Natural killer cell treated with Interleukin-12 subunit alpha and Interleukin-12 subunit beta and Interleukin-15 and Interleukin-18, amount 100 ng/mL, for 72 hours (primary cell): ENCODE data around the gene WDR20. TPM values are rescaled to one million over a fixed set of nuclear protein-coding genes. Genes with fewer than 3 reads are reported as not detected.
"Not testable (repeated sequence)": the region's sequence is repeated elsewhere in the genome, so short reads cannot be mapped to it uniquely, and the experiment has no call there.

ENCODE experiments used
- ATAC-seq, 2 donors: fragments of 150-1000 bp; cut with Tn5 transposase in 1 of 2; sonication (Bioruptor Pico), chemical (Tn5 transposase) in 1 of 2; 2 replicates each; pipeline ENCODE4 v1.10.0; 2021
- DNase-seq: peaks from one replicate; pipeline ENCODE4 v3.0.0; 2022; ENCODE audit warnings: low spot score
- H3K27ac Mint-ChIP-seq, 2 donors: 1 replicate in 1 of 2; 2 replicates in 1 of 2; pipeline ENCODE4 v1.8.0; 2022; ENCODE audit warnings: mixed read lengths in 2 of 2, mild to moderate bottlenecking in 1 of 2, moderate library complexity in 1 of 2
- H3K27me3 Mint-ChIP-seq, 2 donors: 1 replicate in 1 of 2; 2 replicates in 1 of 2; pipeline ENCODE4 v1.8.0; 2022; ENCODE audit warnings: mixed read lengths in 2 of 2
- H3K36me3 Mint-ChIP-seq: one replicate; pipeline ENCODE4 v1.8.0; 2022; ENCODE audit warnings: mixed read lengths
- H3K4me1 Mint-ChIP-seq, 2 donors: 1 replicate in 1 of 2; 2 replicates in 1 of 2; pipeline ENCODE4 v1.8.0; 2022; ENCODE audit warnings: low read depth in 2 of 2, mixed read lengths in 2 of 2, mild to moderate bottlenecking in 1 of 2
- H3K4me3 Mint-ChIP-seq: one replicate; pipeline ENCODE4 v1.8.0; 2022; ENCODE audit warnings: mixed read lengths
- H3K9me3 Mint-ChIP-seq: 2 replicates; pipeline ENCODE4 v1.8.0; 2022; ENCODE audit warnings: mixed read lengths
- total RNA-seq, 2 donors: library from RNA; stranded (reverse); gene quantifications; one replicate each; pipeline ENCODE4 v1.2.3, GENCODE V29; 2022

The WDR20 gene
- total RNA-seq, 2 donors from 2014 or later = 44.9 to 59.3 TPM

- Mint-ChIP-seq H3K9me3 (no peaks in the 10 kb centered on the region), H3K4me3 (no peak overlapping the region), H3K36me3 (no peaks in the 10 kb centered on the region), H3K27ac (no peak overlapping the region), H3K27me3 (no peaks in the 10 kb centered on the region), H3K4me1 (no peaks in the 10 kb centered on the region)
- DNase-seq (no peak), ATAC-seq (peak; percentile 24 to 31)
Observed at GRCh38 chr14:102116361-102117180, 23.1 kb upstream of the WDR20 start.

- Mint-ChIP-seq H3K27ac (no peak overlapping the region), H3K27me3 (no peaks in the 10 kb centered on the region), H3K9me3 (no peaks in the 10 kb centered on the region), H3K4me1 (no peaks in the 10 kb centered on the region), H3K4me3 (no peak overlapping the region), H3K36me3 (no peaks in the 10 kb centered on the region)
- ATAC-seq (no peak), DNase-seq (no peak)
Observed at GRCh38 chr14:102117852-102118251, 21.8 kb upstream of the WDR20 start.

- Mint-ChIP-seq H3K27me3 (no peaks in the 10 kb centered on the region), H3K4me3 (no peak overlapping the region), H3K36me3 (no peaks in the 10 kb centered on the region), H3K4me1 (no peaks in the 10 kb centered on the region), H3K27ac (no peak overlapping the region), H3K9me3 (no peaks in the 10 kb centered on the region)
- ATAC-seq (no peak), DNase-seq (no peak)
Observed at GRCh38 chr14:102120888-102121287, 18.8 kb upstream of the WDR20 start.

DNA sequence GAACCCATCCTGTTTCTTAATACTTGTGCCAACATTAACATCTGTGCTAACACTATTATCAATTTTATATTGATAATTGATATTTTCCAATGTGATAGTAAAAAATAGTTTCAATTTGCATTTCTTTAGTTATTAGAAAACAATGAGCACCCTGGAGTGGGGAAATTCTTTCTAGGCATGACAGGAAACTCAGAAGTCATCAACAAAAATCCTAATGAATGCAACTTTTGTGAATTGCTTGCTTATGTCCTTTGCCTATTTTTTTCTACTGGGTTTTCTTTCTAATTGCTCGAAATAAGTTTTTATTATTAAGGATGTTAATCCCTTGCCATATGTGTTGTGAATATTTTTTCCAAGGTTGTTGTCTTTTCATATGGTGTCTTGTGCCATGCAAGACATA lies 18.1 kb upstream of the WDR20 start:
- no peaks in the 10 kb centered on the region for H3K9me3 Mint-ChIP-seq
- ATAC-seq = no peak
- H3K4me3 Mint-ChIP-seq = no peak overlapping the region
- H3K27me3 Mint-ChIP-seq = no peaks in the 10 kb centered on the region
- DNase-seq = no peak
- H3K36me3 Mint-ChIP-seq = no peaks in the 10 kb centered on the region
- H3K27ac Mint-ChIP-seq = no peak overlapping the region
- no peaks in the 10 kb centered on the region for H3K4me1 Mint-ChIP-seq

DNA sequence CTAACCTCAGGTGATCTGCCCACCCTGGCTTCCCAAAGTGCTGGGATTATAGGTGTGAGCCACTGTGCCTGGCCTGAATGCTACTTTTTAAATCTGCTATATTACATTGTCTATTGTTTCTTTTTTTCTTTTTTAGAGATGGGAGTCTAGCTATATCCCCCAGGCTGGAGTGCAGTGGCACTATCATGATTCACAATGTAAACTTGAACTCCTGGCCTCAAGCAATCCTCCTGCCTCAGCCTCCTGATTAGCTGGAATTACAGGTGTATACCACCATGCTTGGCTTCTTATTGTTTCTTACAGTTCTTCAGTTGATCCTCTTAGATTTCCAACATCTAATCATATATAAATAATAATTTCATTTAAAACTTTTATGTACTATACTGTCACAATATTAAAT lies 15.3 kb upstream of the WDR20 start:
- DNase-seq = no peak
- Mint-ChIP-seq H3K9me3 (no peaks in the 10 kb centered on the region), H3K4me1 (no peaks in the 10 kb centered on the region), H3K27me3 (no peaks in the 10 kb centered on the region), H3K36me3 (no peaks in the 10 kb centered on the region), H3K27ac (no peak overlapping the region), H3K4me3 (no peak overlapping the region)
- ATAC-seq = no peak

DNA sequence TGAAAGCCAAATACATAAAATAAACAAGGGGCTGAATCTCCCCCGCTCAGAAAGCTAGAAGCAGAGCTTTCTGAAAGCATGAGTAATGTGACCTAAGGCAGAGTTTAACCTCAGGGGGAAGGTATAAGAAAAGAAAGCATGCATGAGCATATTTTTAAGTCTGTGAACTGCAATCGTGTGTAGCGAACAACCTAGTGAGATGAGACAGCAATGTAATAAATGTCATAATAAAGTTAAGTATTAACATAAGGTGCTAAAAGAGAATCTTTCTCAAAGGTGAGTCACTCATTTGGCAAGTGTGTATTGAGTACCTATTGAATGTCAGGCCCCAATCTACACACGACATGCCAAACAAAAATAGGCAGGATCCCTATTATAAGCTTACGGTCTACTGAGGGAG lies 14.2 kb upstream of the WDR20 start:
- H3K9me3 Mint-ChIP-seq = no peaks in the 10 kb centered on the region
- no peaks in the 10 kb centered on the region for H3K4me1 Mint-ChIP-seq
- no peaks in the 10 kb centered on the region for H3K36me3 Mint-ChIP-seq
- no peak overlapping the region for H3K27ac Mint-ChIP-seq
- no peaks in the 10 kb centered on the region for H3K27me3 Mint-ChIP-seq
- H3K4me3 Mint-ChIP-seq = no peak overlapping the region
- ATAC-seq (no peak), DNase-seq (no peak)

DNA sequence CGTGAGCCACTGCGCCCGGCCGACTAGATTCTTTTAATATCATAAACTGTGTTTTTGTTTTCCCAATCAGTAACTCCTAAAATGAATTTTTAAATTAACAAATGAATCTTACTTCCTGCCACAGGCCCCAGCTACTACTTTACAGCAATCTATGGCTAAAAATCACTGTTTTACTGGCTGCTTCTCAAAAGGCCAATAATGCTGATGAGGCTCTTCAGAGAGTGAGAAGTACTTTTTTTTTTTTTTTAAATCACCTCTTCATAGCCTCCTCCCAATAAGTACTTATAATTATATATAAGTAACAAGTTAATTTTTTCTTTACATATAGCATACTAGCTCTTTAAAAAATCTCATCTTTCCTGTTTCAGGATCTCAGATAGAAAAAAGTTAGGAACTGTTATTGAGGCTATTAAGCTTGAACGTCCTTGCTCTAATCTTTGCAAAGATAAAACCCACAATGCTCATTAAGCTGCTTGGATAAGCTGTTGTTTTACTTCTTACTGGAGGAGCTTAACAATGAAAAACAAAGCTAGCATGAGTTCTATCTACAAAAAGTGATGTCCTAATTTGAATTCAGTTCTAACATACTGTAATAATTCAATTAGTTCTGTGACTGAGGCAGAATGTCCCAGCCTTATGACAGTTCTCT lies 12.8 kb upstream of the WDR20 start:
- H3K9me3 Mint-ChIP-seq = no peaks in the 10 kb centered on the region
- no peaks in the 10 kb centered on the region for H3K4me1 Mint-ChIP-seq
- no peaks in the 10 kb centered on the region for H3K36me3 Mint-ChIP-seq
- H3K4me3 Mint-ChIP-seq = no peak overlapping the region
- H3K27ac Mint-ChIP-seq = no peak overlapping the region
- DNase-seq (no peak), ATAC-seq (no peak)
- H3K27me3 Mint-ChIP-seq = no peaks in the 10 kb centered on the region

- DNase-seq (no peak), ATAC-seq (no peak)
- Mint-ChIP-seq H3K27me3 (no peaks in the 10 kb centered on the region), H3K4me1 (no peaks in the 10 kb centered on the region), H3K36me3 (no peaks in the 10 kb centered on the region), H3K9me3 (no peaks in the 10 kb centered on the region), H3K27ac (no peak overlapping the region), H3K4me3 (no peak overlapping the region)
Observed at GRCh38 chr14:102131741-102132140, 8.0 kb upstream of the WDR20 start.

GRCh38 chr14:102134021-102134420 lies 5.7 kb upstream of the WDR20 start:
- H3K4me3 Mint-ChIP-seq, H3K27me3 Mint-ChIP-seq, H3K4me1 Mint-ChIP-seq, H3K9me3 Mint-ChIP-seq, ATAC-seq, H3K27ac Mint-ChIP-seq, H3K36me3 Mint-ChIP-seq, DNase-seq: not testable (repeated sequence)

DNA sequence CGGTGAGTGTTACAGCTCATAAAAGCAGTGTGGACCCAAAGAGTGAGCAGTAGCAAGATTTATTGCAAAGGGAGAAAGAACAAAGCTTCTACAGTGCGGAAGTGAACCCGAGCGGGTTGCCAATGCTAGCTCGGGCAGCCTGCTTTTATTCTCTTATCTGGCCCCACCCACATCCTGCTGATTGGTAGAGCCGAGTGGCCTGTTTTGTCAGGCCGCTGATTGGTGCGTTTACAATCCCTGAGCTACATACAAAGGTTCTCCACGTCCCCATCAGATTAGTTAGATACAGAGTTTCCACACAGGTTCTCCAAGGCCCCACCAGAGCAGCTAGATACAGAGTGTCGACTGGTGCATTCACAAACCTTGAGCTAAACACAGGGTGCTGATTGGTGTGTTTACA lies 5.0 kb upstream of the WDR20 start:
- not testable (repeated sequence) for H3K4me3 Mint-ChIP-seq, H3K4me1 Mint-ChIP-seq, H3K27ac Mint-ChIP-seq, H3K27me3 Mint-ChIP-seq, ATAC-seq, DNase-seq, H3K36me3 Mint-ChIP-seq, H3K9me3 Mint-ChIP-seq

GRCh38 chr14:102135456-102135855 lies 4.2 kb upstream of the WDR20 start:
- ATAC-seq, H3K27ac Mint-ChIP-seq, H3K9me3 Mint-ChIP-seq, H3K36me3 Mint-ChIP-seq, H3K27me3 Mint-ChIP-seq, H3K4me3 Mint-ChIP-seq, DNase-seq: not testable (repeated sequence)
- H3K4me1 Mint-ChIP-seq = peaks cover 9 to 12% of the 10 kb centered on the region in 2 donors

DNA sequence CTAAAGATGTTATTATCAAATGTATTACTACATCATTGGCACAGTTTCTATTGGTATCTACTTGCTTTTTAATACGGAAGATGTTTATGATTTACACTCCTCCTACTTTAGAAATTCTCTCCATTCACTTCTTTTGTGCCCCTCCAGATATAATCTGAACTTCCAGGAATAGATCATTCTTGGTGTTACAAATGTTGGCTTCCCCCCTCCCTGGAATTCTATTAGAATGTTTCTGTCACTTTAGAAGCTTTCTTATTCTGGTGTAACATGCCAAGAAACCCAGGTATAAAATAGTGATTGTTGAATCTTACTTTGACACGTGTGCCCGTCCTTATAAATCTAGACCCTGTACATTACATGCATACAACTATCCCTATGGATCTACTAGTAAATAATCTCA lies 1.2 kb upstream of the WDR20 start:
- Mint-ChIP-seq H3K27me3 (no peaks in the 10 kb centered on the region), H3K9me3 (no peaks in the 10 kb centered on the region), H3K36me3 (no peaks in the 10 kb centered on the region), H3K27ac (peak overlapping the region; percentile 92 to 96), H3K4me3 (peak overlapping the region; percentile 90), H3K4me1 (peaks cover 18 to 21% of the 10 kb centered on the region in 2 donors)
- no peak for ATAC-seq
- no peak for DNase-seq

DNA sequence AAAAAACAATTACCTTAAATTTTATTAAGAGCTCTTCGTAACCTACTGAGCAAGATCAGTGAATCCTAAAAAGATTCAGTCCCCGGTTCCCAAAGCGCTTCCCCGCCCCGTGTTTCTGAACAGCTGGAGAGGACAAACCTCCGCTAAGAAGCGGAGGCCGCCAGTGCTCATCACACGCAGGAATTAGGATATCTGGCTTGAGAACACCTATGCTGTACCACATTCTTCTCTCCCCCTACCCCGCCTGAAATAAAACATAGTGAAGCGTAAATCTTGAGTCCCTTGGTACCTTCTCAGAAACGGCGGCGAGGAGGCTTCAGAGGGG lies 774 bp upstream of the WDR20 start:
- peak overlapping the region; percentile 92 to 96 for H3K27ac Mint-ChIP-seq
- H3K4me1 Mint-ChIP-seq = peaks cover 18 to 21% of the 10 kb centered on the region in 2 donors
- H3K27me3 Mint-ChIP-seq = no peaks in the 10 kb centered on the region
- ATAC-seq (no peak), DNase-seq (no peak)
- H3K4me3 Mint-ChIP-seq = peak overlapping the region; percentile 90
- no peaks in the 10 kb centered on the region for H3K36me3 Mint-ChIP-seq
- no peaks in the 10 kb centered on the region for H3K9me3 Mint-ChIP-seq

DNA sequence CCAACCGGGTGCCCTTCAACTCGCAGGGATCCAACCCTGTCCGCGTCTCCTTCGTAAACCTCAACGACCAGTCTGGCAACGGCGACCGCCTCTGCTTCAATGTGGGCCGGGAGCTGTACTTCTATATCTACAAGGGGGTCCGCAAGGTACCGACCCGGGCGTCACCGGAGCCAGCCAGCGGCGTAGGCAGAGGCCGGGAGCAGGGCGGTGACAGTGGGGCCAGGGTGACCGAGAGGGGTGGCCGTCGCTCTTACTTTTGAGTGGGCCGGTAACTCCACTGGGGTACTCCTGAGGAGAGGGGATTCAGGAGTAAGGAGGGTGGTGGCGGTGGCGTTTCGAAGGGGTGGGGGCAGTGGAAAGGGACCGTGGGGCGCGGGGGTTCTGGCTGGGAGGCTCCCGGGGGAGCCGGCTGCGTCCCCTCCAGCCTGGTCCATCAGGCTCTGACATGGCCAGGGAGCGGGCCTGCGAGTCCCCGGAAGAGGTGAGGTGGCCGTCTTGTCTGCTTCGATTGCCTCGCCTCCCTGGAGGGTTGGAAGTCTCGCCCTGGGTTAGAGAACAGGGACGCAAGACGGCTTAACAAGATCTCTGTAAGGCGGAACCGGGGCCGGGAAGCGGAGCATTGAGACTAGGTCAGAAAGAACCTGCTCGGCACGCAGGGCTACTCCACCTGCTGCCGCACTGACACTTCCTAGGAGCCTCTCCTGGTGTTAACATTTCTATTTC lies 491 bp downstream of the WDR20 start:
- peak; percentile 32 to 34 for ATAC-seq
- Mint-ChIP-seq H3K4me3 (peak overlapping the region; percentile 90), H3K27me3 (no peaks in the 10 kb centered on the region), H3K27ac (peak overlapping the region; percentile 92 to 96), H3K4me1 (peaks cover 21 to 26% of the 10 kb centered on the region in 2 donors), H3K36me3 (peaks cover 5% of the 10 kb centered on the region), H3K9me3 (no peaks in the 10 kb centered on the region)
- peak; percentile 67 for DNase-seq
